ENCODE results near the gene MSI2.

GRCh38 chr17:57594767-57595166 lies 338.4 kb downstream of the MSI2 start:
- TF ChIP-seq CTCF (IDR thresholded peaks at IDR 0.05; ENCODE audit: low read length) (no peak), EZH2 (IDR thresholded peaks at IDR 0.05; ENCODE audit: borderline replicate concordance, low read length) (no peak)
